Mucosa of rectum (tissue), 2 donors: ENCODE measurements around the gene ADGRG4.

Experiments used
- H3K27ac ChIP-seq, 2 donors: one replicate each; pipeline ENCODE4 v1.7.0; 2013; ENCODE audit warnings: inconsistent platforms in 2 of 2, low read depth in 2 of 2, low read length in 2 of 2
- H3K27me3 ChIP-seq, 2 donors: one replicate each; pipeline ENCODE4 v1.7.0; 2013; ENCODE audit warnings: low read length in 2 of 2; ENCODE audit not compliant: control insufficient read depth in 2 of 2, insufficient read depth in 2 of 2
- H3K36me3 ChIP-seq, 2 donors: one replicate each; pipeline ENCODE4 v1.7.0; 2013; ENCODE audit warnings: low read length in 2 of 2; ENCODE audit not compliant: control insufficient read depth in 2 of 2, insufficient read depth in 2 of 2
- H3K4me1 ChIP-seq, 2 donors: one replicate each; pipeline ENCODE4 v1.7.0; 2013; ENCODE audit warnings: low read length in 2 of 2, mild to moderate bottlenecking in 1 of 2; ENCODE audit not compliant: control insufficient read depth in 2 of 2, insufficient read depth in 2 of 2
- H3K4me3 ChIP-seq, 2 donors: one replicate each; pipeline ENCODE4 v1.7.0; 2013; ENCODE audit warnings: low read length in 2 of 2
- H3K9ac ChIP-seq, 2 donors: one replicate each; pipeline ENCODE4 v1.7.0; 2013; ENCODE audit warnings: low read length in 2 of 2, low read depth in 1 of 2, mild to moderate bottlenecking in 1 of 2
- H3K9me3 ChIP-seq, 2 donors: one replicate each; pipeline ENCODE4 v1.7.0; 2013; ENCODE audit warnings: low read length in 2 of 2; ENCODE audit not compliant: control insufficient read depth in 2 of 2
- donor health status: healthy.
- donor health status: Normal muscosa, but diverticular disease.

Gene ADGRG4

DNA sequence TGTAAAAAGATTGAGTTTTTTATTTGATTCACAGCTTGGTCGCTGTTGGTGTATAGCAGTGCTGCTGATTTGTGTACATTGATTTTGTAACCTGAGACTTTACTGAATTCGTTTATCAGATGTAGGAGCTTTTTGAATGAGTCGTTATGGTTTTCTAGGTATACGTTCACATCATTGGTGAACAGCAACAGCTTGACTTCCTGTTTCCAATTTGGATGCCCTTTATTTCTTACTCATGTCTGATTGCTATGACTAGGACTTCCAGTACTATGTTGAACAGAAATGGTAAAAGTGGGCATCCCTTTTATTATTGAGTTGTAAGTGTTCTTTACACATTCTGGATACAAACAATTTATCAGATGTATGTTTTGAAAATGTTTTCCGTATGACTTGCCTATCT lies 76.0 kb downstream of the ADGRG4 start:
- no peak overlapping the region for H3K27ac ChIP-seq
- no peaks in the 10 kb centered on the region for H3K9me3 ChIP-seq
- no peak overlapping the region for H3K9ac ChIP-seq
- no peak overlapping the region for H3K4me3 ChIP-seq
- no peaks in the 10 kb centered on the region for H3K36me3 ChIP-seq
- H3K4me1 ChIP-seq: no peaks in the 10 kb centered on the region
- H3K27me3 ChIP-seq: no peaks in the 10 kb centered on the region

DNA sequence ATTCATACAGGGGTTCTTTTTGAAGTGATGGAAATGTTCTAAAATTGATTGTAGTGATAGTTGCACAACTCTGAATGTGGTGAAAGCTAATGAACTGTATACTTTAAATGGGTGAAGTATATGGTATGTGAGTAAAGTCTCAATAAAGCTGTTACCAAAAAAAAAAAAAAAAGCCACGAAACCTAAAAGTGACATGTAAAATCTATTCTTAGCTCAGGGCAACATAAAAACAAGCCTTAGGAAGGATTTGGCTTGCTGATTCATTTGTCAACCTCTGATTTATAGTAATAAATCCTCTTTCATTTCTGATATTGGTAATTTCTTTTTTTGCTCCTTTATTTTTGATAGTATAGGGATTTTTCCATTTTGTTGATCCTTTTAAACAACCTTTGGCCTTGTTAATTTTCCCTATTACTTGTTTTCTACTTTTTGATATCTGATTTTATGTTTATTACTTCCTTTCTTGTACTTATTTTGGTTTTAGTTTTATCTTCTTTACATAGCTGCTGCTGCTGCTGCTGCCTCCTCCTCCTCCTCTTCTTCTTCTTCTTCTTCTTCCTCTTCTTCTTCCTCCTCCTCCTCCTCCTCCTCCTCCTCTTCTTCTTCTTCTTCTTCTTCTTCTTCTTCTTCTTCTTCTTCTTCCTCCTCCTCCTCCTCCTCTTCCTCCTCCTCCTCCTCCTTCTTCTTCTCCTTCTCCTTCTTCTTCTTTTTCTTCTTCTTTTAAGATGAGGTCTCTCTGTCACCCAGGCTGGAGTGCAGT lies 79.4 kb downstream of the ADGRG4 start:
- Histone ChIP-seq H3K36me3 (no peaks in the 10 kb centered on the region), H3K9ac (no peak overlapping the region), H3K27ac (no peak overlapping the region), H3K4me1 (no peaks in the 10 kb centered on the region), H3K9me3 (no peaks in the 10 kb centered on the region), H3K27me3 (no peaks in the 10 kb centered on the region), H3K4me3 (no peak overlapping the region)

DNA sequence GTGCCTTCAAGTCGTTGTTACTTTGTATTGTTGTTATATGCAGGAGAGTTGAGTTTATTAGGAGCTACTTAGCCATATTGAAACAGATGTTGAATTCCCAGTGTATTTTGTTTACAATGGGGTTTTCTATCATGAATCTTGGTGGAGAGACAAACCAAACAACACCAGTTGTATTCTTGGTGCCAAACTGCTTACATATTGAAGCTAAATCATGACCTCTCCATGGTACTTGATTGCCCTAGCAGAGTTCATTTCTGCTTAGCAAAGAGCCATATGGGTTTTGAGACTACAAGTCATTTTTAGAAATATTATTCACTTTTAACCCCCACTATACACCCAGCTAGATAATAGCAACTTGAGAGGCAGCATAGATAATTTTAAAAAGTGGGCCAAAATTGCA lies 85.4 kb downstream of the ADGRG4 start:
- H3K4me1 ChIP-seq: no peaks in the 10 kb centered on the region
- no peak overlapping the region for H3K27ac ChIP-seq
- H3K27me3 ChIP-seq: peaks cover 0 to 5% of the 10 kb centered on the region in 2 donors
- H3K9me3 ChIP-seq: no peaks in the 10 kb centered on the region
- H3K9ac ChIP-seq: no peak overlapping the region
- no peak overlapping the region for H3K4me3 ChIP-seq
- H3K36me3 ChIP-seq: no peaks in the 10 kb centered on the region

- no peak overlapping the region for H3K9ac ChIP-seq
- no peak overlapping the region for H3K4me3 ChIP-seq
- H3K36me3 ChIP-seq: no peaks in the 10 kb centered on the region
- no peaks in the 10 kb centered on the region for H3K4me1 ChIP-seq
- no peak overlapping the region for H3K27ac ChIP-seq
- no peaks in the 10 kb centered on the region for H3K9me3 ChIP-seq
- peaks cover 0 to 5% of the 10 kb centered on the region in 2 donors for H3K27me3 ChIP-seq
These were observed 86.1 kb downstream of the ADGRG4 start for GRCh38 chrX:136386826-136387225.

- no peaks in the 10 kb centered on the region for H3K4me1 ChIP-seq
- no peak overlapping the region for H3K9ac ChIP-seq
- no peaks in the 10 kb centered on the region for H3K9me3 ChIP-seq
- peaks cover 0 to 5% of the 10 kb centered on the region in 2 donors for H3K27me3 ChIP-seq
- H3K36me3 ChIP-seq: no peaks in the 10 kb centered on the region
- no peak overlapping the region for H3K27ac ChIP-seq
- no peak overlapping the region for H3K4me3 ChIP-seq
These were observed 87.3 kb downstream of the ADGRG4 start for GRCh38 chrX:136387951-136388502.

GRCh38 chrX:136390921-136391320 lies 90.2 kb downstream of the ADGRG4 start:
- Histone ChIP-seq H3K4me1 (no peaks in the 10 kb centered on the region), H3K9ac (no peak overlapping the region), H3K4me3 (no peak overlapping the region), H3K27ac (no peak overlapping the region), H3K9me3 (no peaks in the 10 kb centered on the region), H3K36me3 (no peaks in the 10 kb centered on the region), H3K27me3 (peaks cover under 1 to 3% of the 10 kb centered on the region in 2 donors)

- H3K4me1 ChIP-seq: no peaks in the 10 kb centered on the region
- H3K9me3 ChIP-seq: no peaks in the 10 kb centered on the region
- no peak overlapping the region for H3K9ac ChIP-seq
These were observed 94.5 kb downstream of the ADGRG4 start for GRCh38 chrX:136395271-136395670.

DNA sequence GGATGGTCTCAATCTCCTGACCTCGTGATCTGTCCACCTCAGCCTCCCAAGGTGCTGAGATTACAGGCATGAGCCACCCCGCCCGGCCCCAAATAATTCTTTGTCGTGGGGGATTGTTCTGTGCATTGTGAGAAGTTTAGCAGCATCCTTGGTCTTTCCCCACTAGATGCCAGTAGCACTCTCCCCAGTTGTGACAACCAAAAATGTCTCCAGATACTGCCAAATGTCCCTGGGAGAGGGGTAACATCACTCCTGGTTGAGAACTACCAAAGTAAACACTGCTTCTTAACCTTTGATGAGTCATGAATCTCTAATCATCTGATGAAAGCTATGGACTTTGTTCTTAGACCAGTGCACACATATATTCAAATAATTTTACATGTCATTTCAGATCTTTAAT lies 96.2 kb downstream of the ADGRG4 start:
- no peak overlapping the region for H3K4me3 ChIP-seq
- H3K27ac ChIP-seq: no peak overlapping the region
- H3K36me3 ChIP-seq: no peaks in the 10 kb centered on the region

More at GRCh38 chrX:136395271-136395670, 94.5 kb downstream of the ADGRG4 start:
- Histone ChIP-seq H3K27me3 (peaks cover 0 to 3% of the 10 kb centered on the region in 2 donors), H3K36me3 (no peaks in the 10 kb centered on the region), H3K27ac (no peak overlapping the region), H3K4me3 (no peak overlapping the region)

GRCh38 chrX:136405126-136405525 lies 104.4 kb downstream of the ADGRG4 start:
- no peaks in the 10 kb centered on the region for H3K4me1 ChIP-seq
- no peaks in the 10 kb centered on the region for H3K9me3 ChIP-seq
- no peak overlapping the region for H3K4me3 ChIP-seq
- no peak overlapping the region for H3K27ac ChIP-seq
- no peak overlapping the region for H3K9ac ChIP-seq
- H3K36me3 ChIP-seq: no peaks in the 10 kb centered on the region
- H3K27me3 ChIP-seq: peaks cover 0 to 5% of the 10 kb centered on the region in 2 donors

More for the DNA sequence above, 96.2 kb downstream of the ADGRG4 start:
- Histone ChIP-seq H3K9me3 (no peaks in the 10 kb centered on the region), H3K4me1 (no peaks in the 10 kb centered on the region), H3K9ac (no peak overlapping the region), H3K27me3 (peaks cover 3% of the 10 kb centered on the region in 2 donors)

- no peaks in the 10 kb centered on the region for H3K4me1 ChIP-seq
- H3K9me3 ChIP-seq: no peaks in the 10 kb centered on the region
- H3K9ac ChIP-seq: no peak overlapping the region
- no peaks in the 10 kb centered on the region for H3K27me3 ChIP-seq
- H3K27ac ChIP-seq: no peak overlapping the region
- H3K4me3 ChIP-seq: no peak overlapping the region
- H3K36me3 ChIP-seq: no peaks in the 10 kb centered on the region
These were observed 117.0 kb downstream of the ADGRG4 start for GRCh38 chrX:136417806-136418205.
